Natural killer cell (primary cell): Measurements from ENCODE around the gene ZFP36L2. TPM values are rescaled to one million over a fixed set of nuclear protein-coding genes. Genes with fewer than 3 reads are reported as not detected.

Experiments
- ATAC-seq, 3 donors: fragments of 150-1000 bp in 2 of 3; fragments of 200-7000 bp in 1 of 3; cut with Tn5 transposase; 1 replicate in 1 of 3; 2 replicates in 2 of 3; pipeline ENCODE4 v1.10.0; 2021; ENCODE audit warnings: mild to moderate bottlenecking in 2 of 3, moderate library complexity in 2 of 3
- DNase-seq, 2 donors: peaks; one replicate each; pipeline versions ENCODE4 v3.0.0 to v3.0.0-alpha.2; 2013 to 2021; ENCODE audit warnings: mixed read lengths in 1 of 2
- H3K27ac ChIP-seq: one replicate; pipeline ENCODE4 v1.5.1; 2013; ENCODE audit warnings: mild to moderate bottlenecking, low read length
- H3K27me3 ChIP-seq: one replicate; pipeline ENCODE4 v1.6.1; 2013; ENCODE audit warnings: low read length; ENCODE audit not compliant: control insufficient read depth, insufficient read depth
- H3K36me3 ChIP-seq: one replicate; pipeline ENCODE4 v1.6.1; 2013; ENCODE audit warnings: low read length; ENCODE audit not compliant: control insufficient read depth, insufficient read depth
- H3K4me1 ChIP-seq: one replicate; pipeline ENCODE4 v1.6.1; 2013; ENCODE audit warnings: low read length; ENCODE audit not compliant: control insufficient read depth, insufficient read depth
- H3K4me3 ChIP-seq: one replicate; pipeline ENCODE4 v1.5.1; 2013; ENCODE audit warnings: low read length
- H3K9me3 ChIP-seq: one replicate; pipeline ENCODE4 v1.6.1; 2013; ENCODE audit warnings: low read length; ENCODE audit not compliant: control insufficient read depth, insufficient read depth
- H3K27ac Mint-ChIP-seq, 2 donors: one replicate each; pipeline ENCODE4 v1.8.0; 2022; ENCODE audit warnings: mild to moderate bottlenecking in 2 of 2, mixed read lengths in 2 of 2, moderate library complexity in 1 of 2
- H3K27me3 Mint-ChIP-seq, 2 donors: one replicate each; pipeline ENCODE4 v1.8.0; 2022; ENCODE audit warnings: low read depth in 2 of 2, mixed read lengths in 2 of 2
- H3K36me3 Mint-ChIP-seq: one replicate; pipeline ENCODE4 v1.8.0; 2022; ENCODE audit warnings: mixed read lengths
- H3K4me1 Mint-ChIP-seq, 2 donors: one replicate each; pipeline ENCODE4 v1.8.0; 2022; ENCODE audit warnings: mixed read lengths in 2 of 2
- H3K4me3 Mint-ChIP-seq: one replicate; pipeline ENCODE4 v1.8.0; 2022; ENCODE audit warnings: mild to moderate bottlenecking, moderate library complexity, mixed read lengths
- H3K9me3 Mint-ChIP-seq, 2 donors: one replicate each; pipeline ENCODE4 v1.8.0; 2022; ENCODE audit warnings: mixed read lengths in 2 of 2
- CTCF ChIP-seq: fragments of 200-600 bp; IDR thresholded peaks from one replicate; pipeline ENCODE4 v1.8.0; 2022; ENCODE audit warnings: antibody characterized with exemption
- WGBS: methylation state at CpG from one replicate; pipeline ENCODE4 v1.1.7; 2013; ENCODE audit warnings: missing lambda C conversion rate; ENCODE audit not compliant: insufficient coverage; 5-methylcytosine and 5-hydroxymethylcytosine counted together
- intact Hi-C: fragments of 100-400 bp; cut with micrococcal nuclease; formaldehyde crosslinking; loops from one replicate; pipeline ENCODE4 v1.14.2; 2022
- total RNA-seq, 4 donors: library from RNA; stranded (reverse); fragments of 120-200 nt in 1 of 4; gene quantifications; one replicate each; pipeline versions ENCODE4 v1.2.3 to v1.2.4, GENCODE V29; 2013 to 2022

The ZFP36L2 gene
- total RNA-seq, 3 donors from 2014 or later (not counting 1 experiment from before 2014, with no cell fraction given) = 376 to 428 (median 418) TPM

- Histone ChIP-seq H3K4me1 (no peaks in the 10 kb centered on the region), H3K9me3 (no peaks in the 10 kb centered on the region), H3K4me3 (no peak overlapping the region), H3K27ac (no peak overlapping the region), H3K27me3 (no peaks in the 10 kb centered on the region), H3K36me3 (peaks cover 2% of the 10 kb centered on the region)
- H3K36me3 Mint-ChIP-seq = no peaks in the 10 kb centered on the region
- no peaks in the 10 kb centered on the region for H3K4me1 Mint-ChIP-seq
- TF ChIP-seq CTCF = no peak
- no peak overlapping the region for H3K27ac Mint-ChIP-seq
- no peak for DNase-seq
- intact Hi-C loops = no loop called here
- no peak overlapping the region for H3K4me3 Mint-ChIP-seq
- no peak for ATAC-seq
- H3K9me3 Mint-ChIP-seq = no peaks in the 10 kb centered on the region
- H3K27me3 Mint-ChIP-seq = no peaks in the 10 kb centered on the region
- no CpG with 5 or more reads among the region's 1 CpG for WGBS
Measured at GRCh38 chr2:43262239-43262638, 35.8 kb upstream of the ZFP36L2 start.

GRCh38 chr2:43259512-43259911 is 33.1 kb upstream of the ZFP36L2 start:
- no CpG with 5 or more reads among the region's 1 CpG for WGBS
- Histone ChIP-seq H3K27me3 (no peaks in the 10 kb centered on the region), H3K9me3 (no peaks in the 10 kb centered on the region), H3K27ac (no peak overlapping the region), H3K36me3 (peaks cover 4% of the 10 kb centered on the region), H3K4me1 (no peaks in the 10 kb centered on the region), H3K4me3 (no peak overlapping the region)
- DNase-seq = no peak
- Mint-ChIP-seq H3K9me3 (no peaks in the 10 kb centered on the region), H3K4me3 (no peak overlapping the region), H3K27ac (no peak overlapping the region), H3K27me3 (no peaks in the 10 kb centered on the region), H3K36me3 (no peaks in the 10 kb centered on the region), H3K4me1 (no peaks in the 10 kb centered on the region)
- ATAC-seq = no peak
- intact Hi-C loops = no loop called here
- TF ChIP-seq CTCF = no peak

- Histone ChIP-seq H3K27me3 (no peaks in the 10 kb centered on the region), H3K9me3 (no peaks in the 10 kb centered on the region), H3K27ac (no peak overlapping the region), H3K36me3 (peaks cover 4% of the 10 kb centered on the region), H3K4me3 (no peak overlapping the region), H3K4me1 (no peaks in the 10 kb centered on the region)
- no peaks in the 10 kb centered on the region for H3K9me3 Mint-ChIP-seq
- H3K4me3 Mint-ChIP-seq = no peak overlapping the region
- H3K27me3 Mint-ChIP-seq = no peaks in the 10 kb centered on the region
- no peak for ATAC-seq
- 100% methylated on average over 2 of the region's 2 CpGs for WGBS
- intact Hi-C loops = no loop called here
- no peak for TF ChIP-seq CTCF
- H3K27ac Mint-ChIP-seq = no peak overlapping the region
- no peaks in the 10 kb centered on the region for H3K4me1 Mint-ChIP-seq
- no peak for DNase-seq
- no peaks in the 10 kb centered on the region for H3K36me3 Mint-ChIP-seq
Measured at GRCh38 chr2:43258547-43259156, 32.2 kb upstream of the ZFP36L2 start.

DNA sequence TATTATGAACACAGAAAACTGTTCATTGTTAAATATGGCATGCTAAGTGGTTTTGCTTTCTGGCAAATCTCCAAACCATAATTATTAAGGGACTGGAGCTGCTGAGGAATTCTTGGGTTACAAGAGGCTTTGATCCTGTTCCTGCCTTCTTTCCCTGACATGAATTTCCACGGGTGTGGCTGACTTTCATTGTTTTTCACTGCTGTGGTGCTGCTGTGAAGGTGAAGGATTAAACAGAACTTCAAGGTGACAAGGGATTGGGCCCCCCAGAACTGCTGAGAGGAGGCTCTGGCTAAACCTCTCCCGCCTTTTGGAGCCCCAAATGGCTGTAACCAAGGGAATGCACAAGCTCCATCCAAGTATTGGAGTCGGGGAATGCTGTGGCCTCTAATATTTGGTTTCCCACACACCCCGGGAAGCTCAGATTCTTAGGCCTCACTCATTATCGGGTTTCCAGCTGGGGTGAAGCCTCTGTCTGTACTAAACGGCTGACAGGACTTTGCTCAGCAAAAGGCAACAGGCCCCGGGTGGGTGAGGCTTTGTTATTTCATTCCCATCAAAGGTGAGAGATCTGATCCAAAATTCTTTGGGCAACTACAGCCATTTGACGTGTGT is 29.0 kb upstream of the ZFP36L2 start:
- Histone ChIP-seq H3K4me3 (no peak overlapping the region), H3K27ac (no peak overlapping the region), H3K4me1 (no peaks in the 10 kb centered on the region), H3K36me3 (peaks cover 4% of the 10 kb centered on the region), H3K9me3 (no peaks in the 10 kb centered on the region), H3K27me3 (no peaks in the 10 kb centered on the region)
- DNase-seq (no peak), ATAC-seq (no peak)
- no peaks in the 10 kb centered on the region for H3K9me3 Mint-ChIP-seq
- H3K4me3 Mint-ChIP-seq = no peak overlapping the region
- no peaks in the 10 kb centered on the region for H3K27me3 Mint-ChIP-seq
- TF ChIP-seq CTCF = no peak
- WGBS = 83% methylated on average over 8 of the region's 8 CpGs
- no peaks in the 10 kb centered on the region for H3K36me3 Mint-ChIP-seq
- H3K27ac Mint-ChIP-seq = no peak overlapping the region
- intact Hi-C loops = no loop called here
- no peaks in the 10 kb centered on the region for H3K4me1 Mint-ChIP-seq
